IPS-18a (cell line): Measurements from ENCODE around the gene LCLAT1.

Source experiments
- H3K27ac ChIP-seq: one replicate; pipeline ENCODE4 v1.5.1; 2013; ENCODE audit warnings: low read length
- H3K27me3 ChIP-seq: one replicate; pipeline ENCODE4 v1.6.1; 2013; ENCODE audit warnings: mild to moderate bottlenecking, low read length; ENCODE audit not compliant: control insufficient read depth, insufficient read depth
- H3K36me3 ChIP-seq: one replicate; pipeline ENCODE4 v1.6.1; 2013; ENCODE audit warnings: low read depth, low read length; ENCODE audit not compliant: control insufficient read depth
- H3K4me1 ChIP-seq: one replicate; pipeline ENCODE4 v1.6.1; 2013; ENCODE audit warnings: low read depth, low read length; ENCODE audit not compliant: control insufficient read depth
- H3K4me3 ChIP-seq: one replicate; pipeline ENCODE4 v1.5.1; 2013; ENCODE audit warnings: low read length
- H3K9ac ChIP-seq: one replicate; pipeline ENCODE4 v1.6.1; 2013; ENCODE audit warnings: mild to moderate bottlenecking, low read length, moderate library complexity
- H3K9me3 ChIP-seq: one replicate; pipeline ENCODE4 v1.6.1; 2013; ENCODE audit warnings: low read depth, low read length; ENCODE audit not compliant: control insufficient read depth

LCLAT1 gene

DNA sequence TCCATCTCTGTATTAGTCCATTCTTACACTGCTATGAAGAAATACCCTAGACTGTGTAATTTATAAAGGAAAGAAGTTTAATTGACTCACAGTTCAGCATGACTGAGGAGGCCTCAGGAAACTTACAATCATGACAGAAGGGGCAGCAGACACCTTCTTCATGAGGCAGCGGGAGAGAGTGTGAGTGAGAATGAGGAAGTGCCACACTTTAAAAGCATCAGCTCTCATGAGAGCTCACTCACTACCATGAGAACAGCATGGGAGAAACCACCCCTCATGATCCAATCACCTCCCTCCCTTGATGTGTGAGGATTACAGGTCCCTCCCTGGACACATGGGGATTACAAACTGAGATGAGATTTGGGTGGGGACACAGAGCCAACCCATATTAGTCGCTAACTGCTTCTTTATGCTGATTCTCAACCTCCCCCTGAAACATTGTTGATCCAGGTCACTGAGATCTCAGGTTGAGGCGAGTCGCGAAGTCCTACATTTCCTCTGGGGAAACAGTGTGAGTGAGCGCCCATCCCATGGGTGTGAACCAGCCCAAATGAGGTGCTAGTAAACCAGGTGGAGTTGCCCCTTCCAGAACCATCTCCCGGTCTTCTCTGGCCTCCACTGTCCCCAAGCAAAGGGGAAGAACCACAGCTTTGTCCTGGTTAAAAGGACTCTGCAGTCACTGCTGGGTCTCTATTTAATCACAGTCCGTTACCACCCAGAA, 236.3 kb downstream of the LCLAT1 start:
- no peaks in the 10 kb centered on the region for H3K4me1 ChIP-seq
- no peak overlapping the region for H3K4me3 ChIP-seq
- no peak overlapping the region for H3K27ac ChIP-seq
- no peaks in the 10 kb centered on the region for H3K9me3 ChIP-seq
- no peaks in the 10 kb centered on the region for H3K36me3 ChIP-seq
- H3K27me3 ChIP-seq: no peaks in the 10 kb centered on the region
- no peak overlapping the region for H3K9ac ChIP-seq

DNA sequence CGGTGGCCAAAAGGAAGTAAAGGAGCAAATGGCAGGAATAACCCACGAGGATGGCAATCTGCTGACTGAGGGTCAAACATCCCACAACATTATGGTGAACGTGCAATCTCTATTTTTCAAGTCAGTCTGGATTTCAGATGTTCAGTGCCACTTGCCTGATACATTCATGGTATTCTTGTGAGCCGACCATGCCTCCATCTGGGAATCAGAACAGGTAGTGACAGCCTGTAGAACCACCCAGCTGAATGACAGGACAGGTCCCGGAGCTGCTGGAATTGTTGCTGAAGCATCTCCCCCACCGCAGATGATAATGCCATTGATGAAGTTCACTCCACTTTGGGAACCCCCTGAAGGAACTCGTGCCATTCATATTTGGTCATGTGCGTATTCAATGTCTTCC, 237.0 kb downstream of the LCLAT1 start:
- no peak overlapping the region for H3K4me3 ChIP-seq
- no peaks in the 10 kb centered on the region for H3K4me1 ChIP-seq
- H3K27me3 ChIP-seq: no peaks in the 10 kb centered on the region
- H3K36me3 ChIP-seq: no peaks in the 10 kb centered on the region
- no peaks in the 10 kb centered on the region for H3K9me3 ChIP-seq
- no peak overlapping the region for H3K9ac ChIP-seq
- H3K27ac ChIP-seq: no peak overlapping the region

DNA sequence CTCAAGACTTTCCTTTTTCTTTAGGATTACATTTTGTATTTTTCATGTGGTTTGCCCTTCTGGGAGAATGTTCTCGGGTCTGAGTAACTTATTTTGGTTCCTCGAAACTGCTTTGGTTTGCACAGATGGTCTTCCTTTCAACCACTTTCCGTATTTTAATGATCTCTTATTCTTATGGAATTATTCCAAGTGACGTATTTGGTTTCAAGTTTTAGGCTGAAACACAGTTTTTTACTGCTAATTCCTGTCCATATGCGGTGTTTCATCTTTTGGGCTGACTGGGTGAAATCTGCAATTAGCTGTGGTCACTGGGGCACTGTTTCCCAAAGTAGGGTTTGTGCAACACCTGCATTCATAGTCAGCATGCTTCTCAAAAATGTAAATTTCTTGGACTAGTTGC, 237.5 kb downstream of the LCLAT1 start:
- H3K4me3 ChIP-seq: no peak overlapping the region
- no peaks in the 10 kb centered on the region for H3K4me1 ChIP-seq
- H3K9ac ChIP-seq: no peak overlapping the region
- H3K9me3 ChIP-seq: no peaks in the 10 kb centered on the region
- no peaks in the 10 kb centered on the region for H3K27me3 ChIP-seq
- no peak overlapping the region for H3K27ac ChIP-seq
- no peaks in the 10 kb centered on the region for H3K36me3 ChIP-seq

DNA sequence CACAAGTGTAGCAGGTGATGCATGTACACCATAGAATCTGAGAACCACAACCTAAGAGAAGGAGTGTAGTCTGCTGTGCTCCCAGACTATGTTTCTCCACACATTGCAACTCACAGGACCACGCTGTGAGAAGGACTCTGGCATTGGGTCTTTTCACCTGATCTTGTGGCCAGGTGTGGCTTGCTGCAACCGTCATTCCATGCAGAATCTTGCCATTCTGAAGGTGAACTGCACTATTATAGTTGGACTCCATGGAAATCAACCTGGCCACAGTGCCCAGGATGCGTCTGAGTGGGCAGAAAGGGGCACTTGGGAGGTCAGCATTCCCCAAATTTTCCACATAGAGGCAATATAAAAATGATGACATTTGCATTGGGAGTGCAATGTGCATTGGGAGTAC, 237.9 kb downstream of the LCLAT1 start:
- no peaks in the 10 kb centered on the region for H3K36me3 ChIP-seq
- no peaks in the 10 kb centered on the region for H3K9me3 ChIP-seq
- no peaks in the 10 kb centered on the region for H3K4me1 ChIP-seq
- no peak overlapping the region for H3K27ac ChIP-seq
- no peak overlapping the region for H3K9ac ChIP-seq
- H3K27me3 ChIP-seq: no peaks in the 10 kb centered on the region
- H3K4me3 ChIP-seq: no peak overlapping the region

DNA sequence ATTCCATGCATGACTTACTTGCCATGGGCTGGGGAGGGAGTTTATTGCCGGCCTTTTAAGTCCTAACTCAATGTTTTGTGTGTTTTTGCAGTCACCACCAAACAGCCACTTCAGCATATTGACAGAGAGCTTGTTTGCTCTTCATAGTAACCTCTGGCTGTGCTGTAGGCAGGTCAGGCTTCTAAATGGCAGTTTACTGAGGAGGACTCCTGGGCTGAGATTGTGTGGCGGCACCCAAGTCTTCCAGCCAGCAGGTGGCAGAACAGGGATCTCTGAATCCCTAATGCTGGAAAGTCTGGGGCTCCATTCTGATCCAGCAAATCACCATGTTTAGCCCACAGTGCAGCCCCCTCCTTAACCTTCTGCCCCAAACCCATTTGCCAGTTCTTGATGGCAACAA, 239.0 kb downstream of the LCLAT1 start:
- Histone ChIP-seq H3K4me3 (no peak overlapping the region), H3K27ac (no peak overlapping the region), H3K36me3 (no peaks in the 10 kb centered on the region), H3K9ac (no peak overlapping the region), H3K27me3 (no peaks in the 10 kb centered on the region), H3K9me3 (no peaks in the 10 kb centered on the region), H3K4me1 (no peaks in the 10 kb centered on the region)

DNA sequence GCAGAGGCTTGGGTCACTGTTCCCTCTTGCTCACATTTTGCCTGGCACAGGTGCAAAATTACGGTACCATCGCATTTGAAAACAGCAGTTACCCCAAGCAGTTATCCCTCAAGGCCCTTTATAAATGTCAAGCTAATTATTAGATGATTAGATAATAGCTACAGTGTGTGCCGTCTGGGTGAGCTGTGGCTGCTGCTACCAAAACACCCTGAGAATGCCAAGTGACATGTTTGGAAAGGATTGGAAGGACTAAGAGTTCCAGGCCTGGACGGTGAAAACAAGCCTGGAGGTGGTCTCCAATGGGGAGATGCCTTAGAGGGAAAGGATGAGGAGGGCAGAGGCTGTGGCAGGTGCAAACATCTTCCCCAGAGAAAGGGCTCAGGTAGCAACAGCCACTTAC, 239.6 kb downstream of the LCLAT1 start:
- no peaks in the 10 kb centered on the region for H3K9me3 ChIP-seq
- H3K9ac ChIP-seq: no peak overlapping the region
- no peaks in the 10 kb centered on the region for H3K27me3 ChIP-seq
- H3K4me3 ChIP-seq: no peak overlapping the region
- H3K36me3 ChIP-seq: no peaks in the 10 kb centered on the region
- H3K4me1 ChIP-seq: no peaks in the 10 kb centered on the region
- no peak overlapping the region for H3K27ac ChIP-seq

DNA sequence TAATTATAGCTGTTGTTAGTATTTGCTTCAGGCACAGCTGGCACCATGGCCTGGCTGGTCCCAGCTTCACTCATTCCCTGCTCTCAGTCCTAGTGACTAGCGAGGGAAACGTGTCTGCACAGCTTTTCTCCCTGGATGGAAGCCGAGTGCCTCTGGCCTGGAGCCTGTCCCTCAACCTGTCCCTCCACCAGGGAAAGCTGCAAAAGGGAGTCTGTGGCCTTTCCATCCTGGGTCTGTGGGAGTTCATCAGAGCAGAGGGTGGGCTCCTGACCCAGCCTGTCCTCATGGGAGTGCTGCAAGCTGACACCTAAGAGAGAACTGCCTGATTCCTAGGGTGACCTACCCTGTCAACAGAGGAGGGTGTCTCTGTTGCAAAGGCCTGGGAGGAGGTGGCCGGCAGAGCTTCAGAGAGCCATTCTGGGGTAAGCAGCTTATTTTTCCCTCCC, 241.9 kb downstream of the LCLAT1 start:
- H3K27me3 ChIP-seq: no peaks in the 10 kb centered on the region
- H3K27ac ChIP-seq: no peak overlapping the region
- H3K9me3 ChIP-seq: no peaks in the 10 kb centered on the region
- no peaks in the 10 kb centered on the region for H3K36me3 ChIP-seq
- H3K4me1 ChIP-seq: no peaks in the 10 kb centered on the region
- H3K4me3 ChIP-seq: no peak overlapping the region
- H3K9ac ChIP-seq: no peak overlapping the region

DNA sequence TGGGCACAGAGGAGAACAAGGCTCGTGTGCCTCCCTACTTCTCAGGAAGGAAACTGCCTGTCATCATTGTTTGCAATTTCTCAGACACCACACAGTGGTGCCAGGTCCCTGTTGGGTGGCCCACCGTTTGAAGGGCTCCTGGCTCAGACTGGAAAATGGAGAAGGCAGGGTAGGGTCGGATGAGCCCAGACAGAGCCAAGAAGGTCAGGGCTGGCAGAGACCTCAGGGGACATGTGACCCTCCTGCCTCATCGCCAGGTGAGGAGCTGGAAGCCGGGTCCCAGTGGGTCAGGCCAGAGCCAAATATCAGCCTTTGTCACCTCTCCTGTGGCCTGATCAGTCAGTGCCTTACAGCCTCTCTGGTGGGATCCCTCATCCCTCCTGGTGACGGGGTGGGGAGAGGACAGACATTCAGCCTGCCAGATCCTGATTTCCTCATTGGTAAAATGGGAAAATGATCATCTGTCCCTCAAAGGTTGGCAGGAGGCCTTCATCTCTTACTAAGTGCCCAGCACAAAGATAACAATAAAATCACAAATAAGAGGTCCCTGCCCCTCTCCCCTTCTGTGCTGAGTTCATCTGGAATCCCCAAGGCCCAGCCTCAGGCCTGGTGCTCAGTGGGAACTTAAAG, 242.6 kb downstream of the LCLAT1 start:
- no peaks in the 10 kb centered on the region for H3K36me3 ChIP-seq
- H3K9ac ChIP-seq: no peak overlapping the region
- H3K27ac ChIP-seq: no peak overlapping the region
- no peak overlapping the region for H3K4me3 ChIP-seq
- no peaks in the 10 kb centered on the region for H3K9me3 ChIP-seq
- no peaks in the 10 kb centered on the region for H3K27me3 ChIP-seq
- H3K4me1 ChIP-seq: no peaks in the 10 kb centered on the region

DNA sequence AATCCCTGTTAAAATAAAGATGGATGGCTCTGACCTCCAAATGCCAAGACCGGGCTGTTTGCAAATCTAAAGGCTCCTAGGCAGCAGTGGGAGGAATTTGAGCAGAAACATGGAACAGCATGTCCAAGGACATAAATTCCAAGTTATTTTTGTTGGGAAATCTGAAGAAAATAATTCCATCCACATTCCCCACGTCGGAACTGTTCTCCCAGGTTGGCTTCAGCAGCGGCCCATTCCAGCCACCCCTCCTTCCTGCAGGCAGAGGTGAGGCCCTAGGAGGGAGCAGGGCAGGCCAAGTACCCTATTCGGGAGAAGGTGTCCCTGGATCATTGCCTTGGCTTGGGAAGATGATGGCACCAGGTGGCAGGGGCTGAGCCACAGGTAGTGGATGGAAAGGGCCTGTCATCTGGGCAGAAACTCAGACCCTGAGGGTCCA, 243.1 kb downstream of the LCLAT1 start:
- Histone ChIP-seq H3K4me1 (no peaks in the 10 kb centered on the region), H3K9me3 (no peaks in the 10 kb centered on the region), H3K4me3 (no peak overlapping the region), H3K36me3 (no peaks in the 10 kb centered on the region), H3K27ac (no peak overlapping the region), H3K27me3 (no peaks in the 10 kb centered on the region), H3K9ac (no peak overlapping the region)

DNA sequence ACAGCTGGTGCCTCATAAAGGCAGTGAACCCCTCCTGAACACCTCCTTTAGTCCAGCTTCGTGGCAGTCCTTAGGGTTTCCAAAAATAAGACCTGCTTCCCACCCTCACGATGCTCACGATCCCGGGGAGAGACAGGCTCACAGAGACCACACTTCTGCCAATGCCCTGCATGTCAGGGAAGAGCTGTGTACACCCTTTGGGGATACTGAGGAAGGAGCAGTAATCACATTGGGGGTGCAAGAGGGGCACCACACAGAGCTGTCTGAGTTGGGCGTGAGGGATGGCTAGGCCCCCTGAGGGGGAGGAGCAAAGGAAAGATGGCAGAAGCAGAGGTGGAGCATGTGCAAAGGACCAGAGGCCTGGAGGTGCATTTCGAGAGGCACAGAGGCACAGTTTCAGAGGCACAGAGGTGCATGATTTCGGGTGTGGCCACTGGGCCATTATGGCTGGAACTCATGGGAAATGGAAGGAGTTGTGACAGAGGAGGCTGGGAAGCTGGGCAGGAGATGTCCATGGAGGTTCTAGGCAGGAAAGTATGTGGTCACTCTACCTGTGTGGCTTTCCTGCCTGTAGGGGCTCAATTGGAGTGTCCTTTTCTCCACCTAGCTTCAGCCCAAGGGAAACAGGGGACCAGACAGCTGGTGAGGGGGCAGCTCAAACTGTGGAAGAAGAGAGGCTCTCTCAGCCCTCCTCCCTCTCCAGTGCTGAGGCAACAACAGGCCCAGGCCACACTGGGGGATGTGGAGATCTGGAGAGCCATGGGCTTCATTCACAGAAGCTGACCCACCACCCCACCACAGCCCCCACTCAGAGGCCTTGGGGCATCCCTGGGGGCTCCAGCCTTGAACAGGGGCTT, 244.3 kb downstream of the LCLAT1 start:
- Histone ChIP-seq H3K27ac (no peak overlapping the region), H3K4me3 (no peak overlapping the region), H3K27me3 (no peaks in the 10 kb centered on the region), H3K4me1 (no peaks in the 10 kb centered on the region), H3K9me3 (no peaks in the 10 kb centered on the region), H3K9ac (no peak overlapping the region), H3K36me3 (no peaks in the 10 kb centered on the region)

DNA sequence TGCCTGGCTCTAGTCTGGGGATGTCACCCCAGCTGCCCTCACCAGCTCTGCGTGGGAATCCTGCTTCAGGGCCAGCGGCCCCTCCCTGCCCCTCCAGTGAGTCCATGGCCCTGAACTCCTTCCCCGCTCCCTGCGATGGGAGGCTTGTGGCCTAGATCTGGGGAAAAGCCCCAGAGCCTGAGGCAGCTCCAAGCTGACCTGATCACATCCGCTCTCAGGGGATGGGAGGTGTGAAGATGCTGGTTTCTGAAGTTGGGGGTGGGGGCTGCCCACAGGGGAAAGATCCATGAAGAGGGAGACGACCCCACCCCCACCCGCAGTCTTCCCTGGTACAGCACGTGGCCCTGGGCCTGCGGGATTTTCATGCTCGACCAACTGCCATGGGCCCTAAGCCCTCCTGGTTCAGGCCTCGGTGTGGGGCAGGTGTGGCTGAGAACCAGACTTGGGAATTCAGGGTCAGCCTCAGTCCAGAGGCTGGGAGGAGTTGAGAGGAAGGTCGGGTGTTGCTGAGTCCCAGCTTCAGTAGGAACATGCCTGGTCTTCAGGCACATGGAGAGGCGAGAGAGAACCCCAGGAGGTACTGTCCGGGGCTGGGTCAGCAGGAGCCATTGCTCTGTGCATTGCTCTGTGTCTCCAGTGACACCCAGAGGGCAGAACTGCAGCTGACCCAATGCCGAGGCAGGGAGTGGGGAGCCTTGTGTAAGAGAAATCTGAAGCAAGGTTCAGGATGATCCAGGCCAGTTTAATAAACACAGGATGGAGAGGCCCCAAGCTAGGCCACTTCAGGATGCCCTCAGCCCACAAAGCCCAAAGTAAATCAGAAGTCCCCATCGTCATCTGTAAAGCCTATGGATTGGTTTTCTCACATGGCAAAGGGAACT, 245.1 kb downstream of the LCLAT1 start:
- no peaks in the 10 kb centered on the region for H3K27me3 ChIP-seq
- no peaks in the 10 kb centered on the region for H3K4me1 ChIP-seq
- no peaks in the 10 kb centered on the region for H3K36me3 ChIP-seq
- H3K9me3 ChIP-seq: no peaks in the 10 kb centered on the region
- no peak overlapping the region for H3K4me3 ChIP-seq
- H3K27ac ChIP-seq: no peak overlapping the region
- H3K9ac ChIP-seq: no peak overlapping the region
